Measurements from ENCODE around the gene SOD1.

- TF ChIP-seq, protein P1, sequence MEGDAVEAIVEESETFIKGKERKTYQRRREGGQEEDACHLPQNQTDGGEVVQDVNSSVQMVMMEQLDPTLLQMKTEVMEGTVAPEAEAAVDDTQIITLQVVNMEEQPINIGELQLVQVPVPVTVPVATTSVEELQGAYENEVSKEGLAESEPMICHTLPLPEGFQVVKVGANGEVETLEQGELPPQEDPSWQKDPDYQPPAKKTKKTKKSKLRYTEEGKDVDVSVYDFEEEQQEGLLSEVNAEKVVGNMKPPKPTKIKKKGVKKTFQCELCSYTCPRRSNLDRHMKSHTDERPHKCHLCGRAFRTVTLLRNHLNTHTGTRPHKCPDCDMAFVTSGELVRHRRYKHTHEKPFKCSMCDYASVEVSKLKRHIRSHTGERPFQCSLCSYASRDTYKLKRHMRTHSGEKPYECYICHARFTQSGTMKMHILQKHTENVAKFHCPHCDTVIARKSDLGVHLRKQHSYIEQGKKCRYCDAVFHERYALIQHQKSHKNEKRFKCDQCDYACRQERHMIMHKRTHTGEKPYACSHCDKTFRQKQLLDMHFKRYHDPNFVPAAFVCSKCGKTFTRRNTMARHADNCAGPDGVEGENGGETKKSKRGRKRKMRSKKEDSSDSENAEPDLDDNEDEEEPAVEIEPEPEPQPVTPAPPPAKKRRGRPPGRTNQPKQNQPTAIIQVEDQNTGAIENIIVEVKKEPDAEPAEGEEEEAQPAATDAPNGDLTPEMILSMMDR (IDR thresholded peaks at IDR 0.05) = no peak
- no peak for TF ChIP-seq EZH2phosphoT487 (IDR thresholded peaks at IDR 0.05)
These were observed at the start of gene SOD1 for GRCh38 chr21:31659536-31660258.

All from neural progenitor cell (in vitro differentiated cells).